Gastrocnemius medialis (tissue), 4 donors: ENCODE data around the gene NDC1.

Source experiments
- POLR2A ChIP-seq, 2 donors: fragments of 450-650 bp; IDR thresholded peaks; one replicate each; pipeline ENCODE4 v1.6.1; 2017; ENCODE audit warnings: antibody characterized with exemption in 2 of 2, mild to moderate bottlenecking in 2 of 2, moderate library complexity in 2 of 2
- TF ChIP-seq, protein P1 (sequence below), 5 experiments: fragments of 450-650 bp in 3 of 5; fragments of 200-600 bp in 2 of 5; sonication (generic) in 2 of 5; IDR thresholded peaks in 4 of 5; conservative IDR thresholded peaks in 1 of 5; 1 replicate in 4 of 5; 2 replicates in 1 of 5; pipeline ENCODE4 v1.5.1; 2016 to 2019; ENCODE audit warnings: antibody characterized with exemption in 5 of 5, mild to moderate bottlenecking in 3 of 5, moderate library complexity in 3 of 5

DNA sequence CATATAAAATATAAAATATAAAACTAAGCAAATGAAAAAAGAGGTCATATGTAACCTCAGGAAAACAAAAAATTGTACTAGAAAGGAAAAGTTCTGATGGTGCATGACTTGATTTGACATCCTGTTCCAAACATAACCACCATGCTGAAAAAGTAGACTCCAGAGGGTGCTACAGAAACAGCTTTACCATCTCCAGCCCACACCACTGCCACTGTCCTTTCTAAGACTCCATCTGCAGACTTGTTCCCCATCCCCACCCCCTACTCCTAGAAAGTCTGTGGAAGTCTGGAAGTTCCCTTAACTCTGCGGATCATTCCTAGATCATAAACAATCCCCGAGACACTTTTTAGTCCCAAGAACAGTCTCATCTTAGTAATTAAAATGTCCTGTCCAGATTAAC, 119.7 kb downstream of the NDC1 start:
- TF ChIP-seq POLR2A (IDR thresholded peaks at IDR 0.05): no peak
- TF ChIP-seq, protein P1, sequence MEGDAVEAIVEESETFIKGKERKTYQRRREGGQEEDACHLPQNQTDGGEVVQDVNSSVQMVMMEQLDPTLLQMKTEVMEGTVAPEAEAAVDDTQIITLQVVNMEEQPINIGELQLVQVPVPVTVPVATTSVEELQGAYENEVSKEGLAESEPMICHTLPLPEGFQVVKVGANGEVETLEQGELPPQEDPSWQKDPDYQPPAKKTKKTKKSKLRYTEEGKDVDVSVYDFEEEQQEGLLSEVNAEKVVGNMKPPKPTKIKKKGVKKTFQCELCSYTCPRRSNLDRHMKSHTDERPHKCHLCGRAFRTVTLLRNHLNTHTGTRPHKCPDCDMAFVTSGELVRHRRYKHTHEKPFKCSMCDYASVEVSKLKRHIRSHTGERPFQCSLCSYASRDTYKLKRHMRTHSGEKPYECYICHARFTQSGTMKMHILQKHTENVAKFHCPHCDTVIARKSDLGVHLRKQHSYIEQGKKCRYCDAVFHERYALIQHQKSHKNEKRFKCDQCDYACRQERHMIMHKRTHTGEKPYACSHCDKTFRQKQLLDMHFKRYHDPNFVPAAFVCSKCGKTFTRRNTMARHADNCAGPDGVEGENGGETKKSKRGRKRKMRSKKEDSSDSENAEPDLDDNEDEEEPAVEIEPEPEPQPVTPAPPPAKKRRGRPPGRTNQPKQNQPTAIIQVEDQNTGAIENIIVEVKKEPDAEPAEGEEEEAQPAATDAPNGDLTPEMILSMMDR (IDR thresholded peaks at IDR 0.05 in 4 of 5, conservative IDR thresholded peaks at IDR 0.05 in 1 of 5): no peak
